ENCODE results near the gene SLC22A23. TPM values are rescaled to one million over a fixed set of nuclear protein-coding genes. Genes with fewer than 3 reads are reported as not detected.

Gene SLC22A23
- total RNA-seq, 1 donor from 2014 or later = 19.4 TPM

DNA sequence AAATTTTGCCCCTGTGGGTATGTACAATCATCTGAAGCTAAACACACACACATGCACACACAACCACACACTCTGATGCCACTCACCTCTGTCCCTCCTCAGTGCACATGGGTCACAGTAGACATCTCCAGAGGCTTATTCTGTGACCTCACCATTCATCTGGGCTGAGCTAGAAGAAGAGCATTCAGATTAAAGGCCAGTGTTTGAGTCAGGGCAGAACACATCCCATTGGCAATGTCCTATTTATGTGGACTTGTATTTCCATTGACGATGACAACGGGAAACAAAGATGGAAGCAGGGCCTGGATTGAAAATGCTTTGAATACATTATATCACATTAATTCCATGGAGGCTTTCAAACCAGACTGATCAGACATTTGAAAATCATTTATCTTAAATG is 26.8 kb upstream of the SLC22A23 start:
- DNase-seq (ENCODE audit: low spot score, unreplicated experiment) = no peak
- no peak overlapping the region for H3K27ac Mint-ChIP-seq
- no peaks in the 10 kb centered on the region for H3K36me3 Mint-ChIP-seq (ENCODE audit: insufficient read depth)
- TF ChIP-seq, protein P1, sequence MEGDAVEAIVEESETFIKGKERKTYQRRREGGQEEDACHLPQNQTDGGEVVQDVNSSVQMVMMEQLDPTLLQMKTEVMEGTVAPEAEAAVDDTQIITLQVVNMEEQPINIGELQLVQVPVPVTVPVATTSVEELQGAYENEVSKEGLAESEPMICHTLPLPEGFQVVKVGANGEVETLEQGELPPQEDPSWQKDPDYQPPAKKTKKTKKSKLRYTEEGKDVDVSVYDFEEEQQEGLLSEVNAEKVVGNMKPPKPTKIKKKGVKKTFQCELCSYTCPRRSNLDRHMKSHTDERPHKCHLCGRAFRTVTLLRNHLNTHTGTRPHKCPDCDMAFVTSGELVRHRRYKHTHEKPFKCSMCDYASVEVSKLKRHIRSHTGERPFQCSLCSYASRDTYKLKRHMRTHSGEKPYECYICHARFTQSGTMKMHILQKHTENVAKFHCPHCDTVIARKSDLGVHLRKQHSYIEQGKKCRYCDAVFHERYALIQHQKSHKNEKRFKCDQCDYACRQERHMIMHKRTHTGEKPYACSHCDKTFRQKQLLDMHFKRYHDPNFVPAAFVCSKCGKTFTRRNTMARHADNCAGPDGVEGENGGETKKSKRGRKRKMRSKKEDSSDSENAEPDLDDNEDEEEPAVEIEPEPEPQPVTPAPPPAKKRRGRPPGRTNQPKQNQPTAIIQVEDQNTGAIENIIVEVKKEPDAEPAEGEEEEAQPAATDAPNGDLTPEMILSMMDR (IDR thresholded peaks at IDR 0.05; ENCODE audit: unreplicated experiment) = no peak
- H3K4me1 Mint-ChIP-seq (ENCODE audit: low read depth) = peaks cover 10% of the 10 kb centered on the region
- no peak overlapping the region for H3K4me3 Mint-ChIP-seq (ENCODE audit: low read depth)
- H3K27me3 Mint-ChIP-seq = peaks cover 32% of the 10 kb centered on the region
- peaks cover 6% of the 10 kb centered on the region for H3K9me3 Mint-ChIP-seq (ENCODE audit: low read depth)

DNA sequence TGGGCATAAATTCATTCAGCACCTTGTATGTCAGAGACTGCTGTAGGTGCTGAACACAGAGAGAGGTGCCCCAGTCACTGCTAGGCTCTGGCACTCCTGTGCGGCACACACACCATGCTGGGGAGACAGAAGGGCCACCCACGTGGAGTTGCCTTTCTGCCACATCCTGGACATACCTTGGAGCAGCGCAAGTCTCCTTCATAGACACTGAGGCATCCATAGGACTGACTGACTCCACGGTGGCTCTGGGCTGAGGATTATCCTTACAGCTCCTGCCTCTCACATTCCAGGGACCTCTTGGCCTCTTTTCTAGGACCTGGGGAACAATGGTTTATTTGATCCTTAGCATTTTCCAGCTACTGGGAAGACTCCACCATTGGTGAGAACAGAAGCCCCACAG is 26.0 kb upstream of the SLC22A23 start:
- Mint-ChIP-seq H3K27me3 (peaks cover 34% of the 10 kb centered on the region), H3K4me1 (ENCODE audit: low read depth) (peaks cover 5% of the 10 kb centered on the region), H3K36me3 (ENCODE audit: insufficient read depth) (no peaks in the 10 kb centered on the region), H3K27ac (no peak overlapping the region), H3K4me3 (ENCODE audit: low read depth) (no peak overlapping the region), H3K9me3 (ENCODE audit: low read depth) (peaks cover 6% of the 10 kb centered on the region)
- DNase-seq (ENCODE audit: low spot score, unreplicated experiment) = no peak
- TF ChIP-seq, protein P1 (IDR thresholded peaks at IDR 0.05; ENCODE audit: unreplicated experiment) = no peak

GRCh38 chr6:3481640-3482039 is 24.8 kb upstream of the SLC22A23 start:
- Mint-ChIP-seq H3K27ac (no peak overlapping the region), H3K4me1 (ENCODE audit: low read depth) (no peaks in the 10 kb centered on the region), H3K4me3 (ENCODE audit: low read depth) (no peak overlapping the region), H3K9me3 (ENCODE audit: low read depth) (peaks cover 6% of the 10 kb centered on the region), H3K27me3 (peaks cover 26% of the 10 kb centered on the region), H3K36me3 (ENCODE audit: insufficient read depth) (no peaks in the 10 kb centered on the region)
- TF ChIP-seq, protein P1 (IDR thresholded peaks at IDR 0.05; ENCODE audit: unreplicated experiment) = no peak
- no peak for DNase-seq (ENCODE audit: low spot score, unreplicated experiment)

DNA sequence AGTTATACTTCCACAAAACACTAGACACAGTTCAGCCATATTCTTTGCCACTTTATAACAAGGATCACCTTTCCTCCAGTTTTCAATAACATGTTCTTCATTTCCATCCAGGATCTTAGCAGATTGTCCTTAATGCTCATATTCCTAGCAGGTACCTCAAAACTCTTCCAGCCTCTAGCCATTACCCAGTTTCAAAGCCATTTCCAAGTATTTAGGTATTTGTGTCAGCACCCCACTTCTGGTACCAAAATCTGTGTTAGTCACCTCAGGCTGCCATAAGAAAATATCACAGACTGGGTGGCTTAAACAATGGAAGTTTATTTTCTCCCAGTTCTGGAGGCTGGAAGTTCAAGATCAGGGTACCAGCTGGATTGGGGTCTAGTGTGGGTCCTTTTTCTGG is 23.2 kb upstream of the SLC22A23 start:
- Mint-ChIP-seq H3K27ac (no peak overlapping the region), H3K4me3 (ENCODE audit: low read depth) (no peak overlapping the region), H3K4me1 (ENCODE audit: low read depth) (no peaks in the 10 kb centered on the region), H3K36me3 (ENCODE audit: insufficient read depth) (no peaks in the 10 kb centered on the region), H3K9me3 (ENCODE audit: low read depth) (peaks cover 6% of the 10 kb centered on the region), H3K27me3 (peaks cover 27% of the 10 kb centered on the region)
- TF ChIP-seq, protein P1 (IDR thresholded peaks at IDR 0.05; ENCODE audit: unreplicated experiment) = no peak
- DNase-seq (ENCODE audit: low spot score, unreplicated experiment) = no peak

- TF ChIP-seq, protein P1 (IDR thresholded peaks at IDR 0.05; ENCODE audit: unreplicated experiment) = no peak
- Mint-ChIP-seq H3K27me3 (peaks cover 14% of the 10 kb centered on the region), H3K4me1 (ENCODE audit: low read depth) (peaks cover 6% of the 10 kb centered on the region), H3K4me3 (ENCODE audit: low read depth) (no peak overlapping the region), H3K27ac (no peak overlapping the region), H3K36me3 (ENCODE audit: insufficient read depth) (no peaks in the 10 kb centered on the region), H3K9me3 (ENCODE audit: low read depth) (no peaks in the 10 kb centered on the region)
- DNase-seq (ENCODE audit: low spot score, unreplicated experiment) = no peak
These were observed 16.9 kb upstream of the SLC22A23 start for GRCh38 chr6:3473773-3474172.
